Measurements from ENCODE around the gene PCLO.

PCLO gene

GRCh38 chr7:82818171-82818570 lies 344.5 kb downstream of the PCLO start:
- DNase-seq = no peak

- DNase-seq = no peak
Measured at GRCh38 chr7:82816272-82816671, 346.4 kb downstream of the PCLO start.

- DNase-seq = peak; percentile 79
Measured at GRCh38 chr7:82810558-82811259, 352.0 kb downstream of the PCLO start.

GRCh38 chr7:82808633-82809032 lies 354.1 kb downstream of the PCLO start:
- DNase-seq = no peak

GRCh38 chr7:82805527-82805960 lies 357.1 kb downstream of the PCLO start:
- DNase-seq = peak; percentile 91

- DNase-seq = no peak
Measured at GRCh38 chr7:82803411-82803810, 359.3 kb downstream of the PCLO start.

- no peak for DNase-seq
Measured at GRCh38 chr7:82789883-82790609, 372.6 kb downstream of the PCLO start.

GRCh38 chr7:82778021-82778420 lies 384.7 kb downstream of the PCLO start:
- peak; percentile 63 for DNase-seq

GRCh38 chr7:82762880-82763279 lies 399.8 kb downstream of the PCLO start:
- DNase-seq = peak; percentile 4

- peak; percentile 14 for DNase-seq
Measured at GRCh38 chr7:82760831-82761230, 401.9 kb downstream of the PCLO start.

GRCh38 chr7:82760074-82760473 lies 402.6 kb downstream of the PCLO start:
- DNase-seq = no peak

GRCh38 chr7:82755705-82756551 lies 406.8 kb downstream of the PCLO start:
- DNase-seq = peak; percentile 74

- no peak for DNase-seq
Measured at GRCh38 chr7:82750007-82750406, 412.7 kb downstream of the PCLO start.

GRCh38 chr7:82745820-82746219 lies 416.9 kb downstream of the PCLO start:
- no peak for DNase-seq

- DNase-seq = peak; percentile 80
Measured at GRCh38 chr7:82745117-82745516, 417.6 kb downstream of the PCLO start.

GRCh38 chr7:82742163-82742562 lies 420.5 kb downstream of the PCLO start:
- DNase-seq = no peak

GRCh38 chr7:82741493-82741892 lies 421.2 kb downstream of the PCLO start:
- no peak for DNase-seq

GRCh38 chr7:82740246-82740848 lies 422.3 kb downstream of the PCLO start:
- peak; percentile 62 for DNase-seq

GRCh38 chr7:82736633-82737032 lies 426.1 kb downstream of the PCLO start:
- no peak for DNase-seq

GRCh38 chr7:82732677-82733076 lies 430.0 kb downstream of the PCLO start:
- no peak for DNase-seq

GRCh38 chr7:82729172-82730030 lies 433.3 kb downstream of the PCLO start:
- DNase-seq = peak; percentile 43

Data from EL (cell line).